Measurements from ENCODE around the gene TMEM184A. TPM values are rescaled to one million over a fixed set of nuclear protein-coding genes. Genes with fewer than 3 reads are reported as not detected.

TMEM184A gene
- total RNA-seq, 1 donor from 2014 or later: 0.27 TPM

DNA sequence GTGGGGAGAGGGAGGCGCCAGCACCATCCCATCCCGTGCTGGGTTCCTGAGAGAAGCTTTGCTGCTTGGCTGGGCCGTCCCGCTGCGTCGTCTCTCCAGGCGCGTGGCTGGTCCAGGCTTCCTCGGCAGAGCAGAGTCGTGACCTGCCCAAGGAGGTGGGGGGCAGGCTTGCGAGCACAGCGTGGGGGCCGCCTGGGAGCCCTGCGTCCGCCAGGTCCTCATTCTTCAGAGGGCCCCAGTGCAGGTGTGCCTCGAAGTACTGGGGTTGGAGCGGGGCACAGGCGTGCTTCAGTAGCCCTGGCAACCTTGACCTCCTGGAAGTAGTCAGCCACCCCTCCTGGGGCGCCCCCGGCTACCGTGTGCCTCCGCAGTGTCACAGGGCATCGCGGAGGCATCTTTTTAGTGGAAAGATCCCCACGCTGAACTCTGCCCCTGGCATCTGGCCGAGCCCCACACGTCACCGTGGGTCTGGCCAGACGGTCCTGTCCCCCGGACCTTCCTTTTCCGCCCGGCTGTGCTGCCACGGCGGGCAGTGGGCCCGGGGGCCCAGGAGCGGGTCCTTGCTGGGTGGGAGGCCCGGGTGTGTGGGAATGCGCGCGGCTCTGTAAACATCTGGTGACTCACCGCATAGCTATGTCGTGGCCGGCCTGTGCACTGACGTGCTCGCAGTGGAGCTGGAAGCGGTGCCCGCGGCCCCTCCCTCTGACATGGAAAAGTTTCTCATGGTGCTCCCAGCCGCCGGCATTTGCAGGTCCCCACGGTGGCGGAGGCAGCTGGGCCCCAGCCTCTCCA, 19.1 kb downstream of the TMEM184A start:
- TF ChIP-seq, protein P1, sequence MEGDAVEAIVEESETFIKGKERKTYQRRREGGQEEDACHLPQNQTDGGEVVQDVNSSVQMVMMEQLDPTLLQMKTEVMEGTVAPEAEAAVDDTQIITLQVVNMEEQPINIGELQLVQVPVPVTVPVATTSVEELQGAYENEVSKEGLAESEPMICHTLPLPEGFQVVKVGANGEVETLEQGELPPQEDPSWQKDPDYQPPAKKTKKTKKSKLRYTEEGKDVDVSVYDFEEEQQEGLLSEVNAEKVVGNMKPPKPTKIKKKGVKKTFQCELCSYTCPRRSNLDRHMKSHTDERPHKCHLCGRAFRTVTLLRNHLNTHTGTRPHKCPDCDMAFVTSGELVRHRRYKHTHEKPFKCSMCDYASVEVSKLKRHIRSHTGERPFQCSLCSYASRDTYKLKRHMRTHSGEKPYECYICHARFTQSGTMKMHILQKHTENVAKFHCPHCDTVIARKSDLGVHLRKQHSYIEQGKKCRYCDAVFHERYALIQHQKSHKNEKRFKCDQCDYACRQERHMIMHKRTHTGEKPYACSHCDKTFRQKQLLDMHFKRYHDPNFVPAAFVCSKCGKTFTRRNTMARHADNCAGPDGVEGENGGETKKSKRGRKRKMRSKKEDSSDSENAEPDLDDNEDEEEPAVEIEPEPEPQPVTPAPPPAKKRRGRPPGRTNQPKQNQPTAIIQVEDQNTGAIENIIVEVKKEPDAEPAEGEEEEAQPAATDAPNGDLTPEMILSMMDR (IDR thresholded peaks at IDR 0.05): no peak
- Mint-ChIP-seq H3K27ac (ENCODE audit: unreplicated experiment) (peak overlapping the region; percentile 98), H3K36me3 (ENCODE audit: unreplicated experiment) (peaks cover 4% of the 10 kb centered on the region), H3K4me1 (ENCODE audit: unreplicated experiment) (peaks cover 54% of the 10 kb centered on the region), H3K4me3 (ENCODE audit: unreplicated experiment) (peak overlapping the region; percentile 57), H3K27me3 (ENCODE audit: unreplicated experiment) (no peaks in the 10 kb centered on the region), H3K9me3 (ENCODE audit: unreplicated experiment) (no peaks in the 10 kb centered on the region)
- peak; percentile 98 for DNase-seq (ENCODE audit: extremely low spot score, unreplicated experiment)

- no peak for DNase-seq (ENCODE audit: extremely low spot score, unreplicated experiment)
- peak overlapping the region; percentile 57 for H3K4me3 Mint-ChIP-seq (ENCODE audit: unreplicated experiment)
- peaks cover 59% of the 10 kb centered on the region for H3K4me1 Mint-ChIP-seq (ENCODE audit: unreplicated experiment)
- H3K27ac Mint-ChIP-seq (ENCODE audit: unreplicated experiment): peak overlapping the region; percentile 98
- TF ChIP-seq, protein P1 (IDR thresholded peaks at IDR 0.05): no peak
- peaks cover 3% of the 10 kb centered on the region for H3K36me3 Mint-ChIP-seq (ENCODE audit: unreplicated experiment)
- no peaks in the 10 kb centered on the region for H3K9me3 Mint-ChIP-seq (ENCODE audit: unreplicated experiment)
- no peaks in the 10 kb centered on the region for H3K27me3 Mint-ChIP-seq (ENCODE audit: unreplicated experiment)
These were observed 19.6 kb downstream of the TMEM184A start for GRCh38 chr7:1536455-1536742.

DNA sequence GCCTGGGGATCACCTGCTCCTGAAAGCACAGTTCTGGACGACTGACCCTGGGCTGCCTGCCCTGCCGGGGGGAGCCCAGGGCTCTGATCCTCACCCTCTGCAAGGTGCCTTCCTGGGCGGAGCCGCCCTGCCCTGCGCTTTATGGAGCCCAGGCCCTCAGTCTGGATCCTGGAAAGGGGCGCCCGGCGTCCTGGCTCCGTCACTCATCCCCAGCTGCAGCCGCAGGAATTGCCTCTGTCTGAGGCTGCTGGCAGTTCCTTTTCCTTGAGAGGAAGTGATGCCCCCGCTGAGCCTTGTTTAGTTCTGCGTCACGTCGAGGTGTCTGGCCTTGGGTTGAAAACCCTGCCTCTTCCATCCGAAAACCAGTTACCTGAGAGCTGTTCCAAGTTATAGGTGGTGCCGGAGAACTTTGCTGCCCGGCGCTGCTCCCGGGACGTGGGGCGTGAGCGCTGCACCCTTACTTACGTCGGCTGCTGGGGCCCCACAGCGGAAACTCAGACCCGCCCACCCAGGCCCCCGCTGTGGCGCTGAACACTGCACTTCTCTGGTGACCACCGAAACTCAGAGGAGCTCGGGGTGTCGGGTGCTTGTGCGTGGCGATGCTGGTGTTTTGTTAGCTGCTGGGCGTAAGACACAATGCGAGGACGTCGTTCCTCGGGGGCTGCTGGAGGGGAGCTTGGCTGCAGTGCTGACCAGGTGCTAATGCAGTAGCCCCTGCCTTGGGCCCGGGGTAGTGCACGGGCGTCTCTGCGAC, 20.1 kb downstream of the TMEM184A start:
- H3K4me1 Mint-ChIP-seq (ENCODE audit: unreplicated experiment): peaks cover 59% of the 10 kb centered on the region
- peaks cover 3% of the 10 kb centered on the region for H3K36me3 Mint-ChIP-seq (ENCODE audit: unreplicated experiment)
- TF ChIP-seq, protein P1 (IDR thresholded peaks at IDR 0.05): no peak
- H3K4me3 Mint-ChIP-seq (ENCODE audit: unreplicated experiment): no peak overlapping the region
- no peak for DNase-seq (ENCODE audit: extremely low spot score, unreplicated experiment)
- peak overlapping the region; percentile 98 for H3K27ac Mint-ChIP-seq (ENCODE audit: unreplicated experiment)
- H3K9me3 Mint-ChIP-seq (ENCODE audit: unreplicated experiment): no peaks in the 10 kb centered on the region
- no peaks in the 10 kb centered on the region for H3K27me3 Mint-ChIP-seq (ENCODE audit: unreplicated experiment)

- H3K27ac Mint-ChIP-seq (ENCODE audit: unreplicated experiment): no peak overlapping the region
- H3K9me3 Mint-ChIP-seq (ENCODE audit: unreplicated experiment): no peaks in the 10 kb centered on the region
- no peak overlapping the region for H3K4me3 Mint-ChIP-seq (ENCODE audit: unreplicated experiment)
- H3K27me3 Mint-ChIP-seq (ENCODE audit: unreplicated experiment): no peaks in the 10 kb centered on the region
- TF ChIP-seq, protein P1 (IDR thresholded peaks at IDR 0.05): no peak
- H3K4me1 Mint-ChIP-seq (ENCODE audit: unreplicated experiment): peaks cover 61% of the 10 kb centered on the region
- H3K36me3 Mint-ChIP-seq (ENCODE audit: unreplicated experiment): peaks cover 2% of the 10 kb centered on the region
- DNase-seq (ENCODE audit: extremely low spot score, unreplicated experiment): no peak
These were observed 20.9 kb downstream of the TMEM184A start for GRCh38 chr7:1535100-1535458.

DNA sequence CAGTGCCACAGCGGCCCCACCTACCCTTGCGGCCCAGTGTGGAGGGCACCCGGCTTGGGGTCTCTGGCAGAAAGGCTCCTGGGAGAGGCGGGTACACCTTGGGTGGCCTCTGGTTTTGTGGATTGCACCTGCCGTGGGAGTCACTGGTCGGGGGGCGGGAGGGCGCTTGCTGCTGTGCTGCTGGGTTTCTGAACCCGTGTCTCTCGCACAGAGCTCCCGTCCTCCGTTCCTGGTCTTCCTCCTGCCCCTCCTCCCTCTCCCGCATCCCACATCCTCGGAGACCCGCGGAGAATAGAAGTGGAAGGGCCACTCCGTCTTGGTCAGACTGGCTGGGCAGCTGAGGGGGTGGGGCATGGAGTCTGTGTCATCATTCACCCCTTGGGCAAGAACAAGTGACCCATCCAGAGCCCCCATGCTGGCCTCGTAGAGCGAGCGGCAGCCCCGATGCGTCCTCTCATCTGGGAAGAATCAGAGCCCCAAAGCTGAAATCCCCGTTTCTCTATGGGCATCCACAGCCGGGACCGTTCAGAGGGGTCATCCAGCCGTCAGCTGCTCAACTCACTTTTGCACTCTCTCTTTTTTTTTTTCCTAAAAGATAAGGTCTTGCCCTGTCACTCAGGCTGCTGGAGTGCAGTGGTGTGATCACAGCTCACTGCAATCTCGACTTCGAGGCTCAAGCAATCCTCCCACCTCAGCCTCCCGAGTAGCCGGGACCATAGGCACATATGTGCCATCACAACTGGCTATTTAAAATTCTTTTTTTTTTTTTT, 21.5 kb downstream of the TMEM184A start:
- Mint-ChIP-seq H3K4me1 (ENCODE audit: unreplicated experiment) (peaks cover 61% of the 10 kb centered on the region), H3K4me3 (ENCODE audit: unreplicated experiment) (no peak overlapping the region), H3K27me3 (ENCODE audit: unreplicated experiment) (no peaks in the 10 kb centered on the region), H3K27ac (ENCODE audit: unreplicated experiment) (peak overlapping the region; percentile 97), H3K36me3 (ENCODE audit: unreplicated experiment) (peaks cover 2% of the 10 kb centered on the region), H3K9me3 (ENCODE audit: unreplicated experiment) (no peaks in the 10 kb centered on the region)
- TF ChIP-seq, protein P1 (IDR thresholded peaks at IDR 0.05): no peak
- no peak for DNase-seq (ENCODE audit: extremely low spot score, unreplicated experiment)

Data from osteocyte (in vitro differentiated cells).